Glomerular endothelial cell (primary cell): ENCODE results near the gene C2orf66. TPM values are rescaled to one million over a fixed set of nuclear protein-coding genes. Genes with fewer than 3 reads are reported as not detected.

ENCODE experiments used
- DNase-seq: peaks from one replicate; pipeline ENCODE4 v3.0.0-alpha.2; 2011; ENCODE audit warnings: low read depth, low spot score; ENCODE audit errors: extremely low read depth
- total RNA-seq: library from RNA; depleted of rRNA; stranded (reverse); fragments of >200 nt; gene quantifications from 2 replicates; pipeline ENCODE4 v1.2.3, GENCODE V29; 2015

Gene C2orf66
- total RNA-seq: 0.39 and 1.1 TPM in 2 replicates

- DNase-seq: no peak
These were observed at the start of gene C2orf66 for GRCh38 chr2:196809260-196809659. Gene C2orf66, minus strand, starts transcription at chr2:196809355. Its CDS starts 19 bp downstream, at chr2:196809336.

DNA sequence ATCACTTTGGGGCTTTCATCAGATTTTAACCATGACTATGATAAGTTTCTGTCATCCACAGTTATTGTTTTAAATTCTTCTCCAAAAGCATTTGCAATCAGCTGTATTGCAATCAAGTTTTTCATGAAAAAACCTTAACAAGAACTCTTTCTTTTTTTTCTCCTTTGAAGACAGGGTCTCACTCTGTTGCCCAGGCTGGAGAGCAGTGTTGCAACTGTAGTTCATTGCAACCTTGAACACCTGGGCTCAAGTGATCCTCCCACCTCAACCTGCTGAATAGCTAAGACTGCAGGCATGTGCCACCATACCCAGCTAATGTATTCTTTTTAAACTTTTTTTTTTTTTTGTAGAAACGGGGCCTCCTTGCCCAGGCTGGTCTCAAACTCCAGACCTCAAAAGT is 45.5 kb upstream of the C2orf66 start:
- DNase-seq: no peak

GRCh38 chr2:196853301-196854087 is 44.3 kb upstream of the C2orf66 start:
- DNase-seq: no peak

DNA sequence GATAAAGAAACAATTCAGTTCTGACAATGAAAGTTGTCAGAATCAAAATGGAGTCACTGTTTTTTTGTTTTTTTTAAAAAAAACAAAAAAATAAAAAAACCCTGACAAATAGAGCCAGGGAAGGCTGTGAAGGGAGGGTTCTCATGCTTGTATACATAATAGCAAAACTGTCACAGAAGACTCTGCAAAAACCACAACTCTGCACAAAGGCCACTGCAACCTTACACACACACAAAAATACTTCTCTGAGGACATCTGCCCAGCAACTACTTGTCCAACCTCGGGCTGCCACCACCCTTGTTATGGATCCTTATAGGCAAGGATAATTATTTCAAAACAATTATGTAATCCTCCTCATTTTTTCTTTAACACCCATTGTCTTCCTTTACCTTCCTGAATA is 41.9 kb upstream of the C2orf66 start:
- no peak for DNase-seq

DNA sequence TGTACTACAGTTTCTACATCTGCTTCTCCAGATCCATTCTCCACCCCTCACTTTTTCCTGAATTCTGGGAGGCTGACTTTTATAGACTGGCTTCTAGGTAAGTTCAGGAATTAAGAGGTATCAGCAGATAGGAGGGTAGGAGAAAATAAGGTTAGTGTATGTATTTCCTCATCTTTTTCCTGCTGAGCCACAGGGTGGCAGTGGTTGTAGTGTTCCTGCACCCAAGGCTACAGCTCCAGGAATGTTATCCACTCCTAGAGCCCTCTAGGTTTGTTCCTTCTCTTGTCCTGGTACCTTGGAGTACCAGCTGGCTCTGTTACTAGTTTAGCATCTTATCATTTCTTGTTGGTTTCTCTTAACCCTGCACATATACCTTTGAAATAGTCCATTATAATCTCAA is 40.7 kb upstream of the C2orf66 start:
- DNase-seq: no peak

DNA sequence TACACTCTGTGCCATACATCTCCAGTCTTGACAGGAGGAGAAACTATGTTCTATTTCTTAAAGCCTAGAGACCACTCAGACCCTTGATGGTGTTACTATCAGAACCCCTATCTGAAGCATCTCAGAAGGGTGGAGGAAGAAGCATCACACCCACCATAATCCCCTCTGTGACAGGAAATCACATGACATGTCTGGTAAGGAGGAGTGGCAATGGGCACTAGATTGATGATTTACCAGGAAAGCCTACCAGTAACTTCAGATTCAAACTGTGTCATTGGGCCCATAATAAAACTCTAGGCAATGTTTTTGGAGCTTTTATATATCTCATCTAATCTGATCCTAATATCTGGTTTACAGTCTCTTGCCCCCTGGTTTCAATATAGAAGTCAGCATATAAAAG is 37.1 kb upstream of the C2orf66 start:
- DNase-seq: no peak

DNA sequence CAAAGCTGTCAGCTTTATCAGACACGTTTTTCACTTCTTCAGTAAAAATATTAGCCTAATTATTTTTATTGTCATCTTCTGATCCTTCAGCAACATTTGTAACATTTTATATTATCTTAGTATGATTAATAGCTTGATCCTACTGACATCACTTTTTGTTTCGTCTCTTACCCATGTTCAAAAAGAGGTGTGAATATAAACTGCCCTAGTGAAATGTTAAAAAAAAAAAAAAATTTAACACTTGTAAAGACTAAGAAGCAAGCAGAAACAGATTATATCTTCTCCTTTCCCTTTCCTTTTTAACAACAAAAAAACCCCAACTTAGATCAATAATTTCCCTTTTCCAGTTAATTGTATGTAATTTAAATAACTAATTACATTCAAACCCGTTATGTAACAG is 36.2 kb upstream of the C2orf66 start:
- DNase-seq: no peak

- DNase-seq: no peak
These were observed 31.0 kb upstream of the C2orf66 start for GRCh38 chr2:196840171-196840570.

DNA sequence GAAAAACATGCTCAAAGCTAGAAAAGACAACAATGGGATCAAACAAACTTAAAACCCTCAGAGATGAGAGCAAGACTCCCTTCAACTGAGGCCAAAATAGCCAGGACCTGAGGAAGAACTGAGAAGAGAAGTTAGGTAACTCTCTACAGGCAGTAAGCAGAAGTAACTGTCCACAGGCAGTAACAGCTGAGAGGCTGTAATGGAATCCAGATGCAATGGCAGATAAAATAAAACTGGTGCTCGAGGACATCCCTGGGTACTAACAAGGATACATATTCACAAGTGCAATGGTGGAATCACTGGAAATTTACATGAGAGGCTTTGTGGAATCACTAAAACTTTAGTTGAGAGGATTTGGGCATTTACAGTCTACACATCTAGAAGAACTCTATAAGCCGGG is 30.4 kb upstream of the C2orf66 start:
- DNase-seq: no peak

- DNase-seq: no peak
These were observed 27.3 kb upstream of the C2orf66 start for GRCh38 chr2:196836440-196836839.

DNA sequence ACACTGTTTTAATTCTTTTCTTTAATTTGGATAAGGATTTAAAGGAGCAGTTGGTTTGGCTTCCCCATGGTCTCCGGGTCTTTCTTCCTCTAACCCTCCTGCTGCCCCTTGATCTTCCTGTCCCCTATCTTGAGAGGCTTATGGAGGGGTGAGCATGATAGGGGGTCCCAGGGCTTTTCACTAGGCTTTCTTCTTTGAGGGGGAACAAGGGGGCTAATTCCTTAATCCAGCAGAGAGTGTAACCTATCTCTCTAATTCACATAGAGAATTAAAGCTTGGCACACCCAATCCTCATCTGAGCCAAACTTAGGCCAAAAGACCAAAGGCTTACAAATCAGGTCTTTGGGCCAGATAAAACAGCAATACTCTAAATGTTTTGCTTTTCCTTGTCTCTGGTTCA is 21.5 kb upstream of the C2orf66 start:
- no peak for DNase-seq

GRCh38 chr2:196827356-196827755 is 18.2 kb upstream of the C2orf66 start:
- no peak for DNase-seq

DNA sequence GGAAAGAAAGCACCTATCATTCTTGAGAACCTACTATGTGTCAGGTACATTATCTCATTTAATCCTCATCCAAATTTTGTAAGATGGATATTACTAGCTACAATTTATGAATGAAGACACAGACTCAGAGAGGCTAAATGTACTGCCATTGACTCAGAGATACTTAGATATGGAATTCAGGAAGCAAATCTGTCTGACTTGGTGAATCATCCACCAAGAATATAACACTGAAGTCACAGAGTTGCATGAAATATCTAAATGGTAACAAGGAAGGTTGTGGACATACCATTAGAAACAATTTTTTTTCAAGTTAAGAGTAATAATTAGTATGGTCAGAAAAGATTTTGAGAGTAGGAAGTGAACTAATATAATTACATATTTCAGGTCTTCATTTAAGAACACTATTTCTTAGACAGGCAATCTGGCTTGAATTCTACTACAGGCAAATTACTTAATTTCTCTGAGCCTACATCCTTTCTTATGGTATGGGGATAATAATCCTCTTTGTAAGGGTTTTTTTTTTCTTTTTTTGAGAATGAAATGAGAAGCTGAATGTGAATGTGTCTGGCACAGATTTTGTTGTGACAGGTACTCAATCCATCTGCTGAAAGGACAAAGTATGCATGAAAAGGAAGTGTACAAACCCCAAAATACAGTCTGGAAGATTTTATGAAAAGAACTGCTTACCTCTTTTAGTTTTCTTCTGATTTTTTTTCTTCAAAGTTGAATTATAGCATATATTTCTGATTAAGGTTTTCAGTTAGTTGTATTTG is 14.8 kb upstream of the C2orf66 start:
- peak; percentile 16 for DNase-seq

DNA sequence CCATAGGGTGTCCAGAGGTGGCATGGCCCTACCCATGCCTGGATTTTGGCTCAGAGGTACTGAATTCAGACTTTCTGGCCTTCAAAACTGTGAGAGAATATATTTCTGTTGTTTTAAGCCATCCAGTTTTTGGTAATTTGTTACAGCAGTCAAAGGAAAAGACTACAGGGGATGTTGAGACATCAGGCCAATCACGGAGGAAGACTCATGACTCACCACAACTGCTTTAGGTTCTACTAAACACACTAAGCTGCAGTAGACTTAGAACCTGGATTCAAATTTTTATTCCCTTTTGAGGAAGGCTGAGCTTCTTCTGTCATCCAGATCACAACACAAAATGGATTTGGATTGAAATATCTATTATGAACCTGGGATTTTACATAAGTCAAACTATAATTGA is 12.0 kb upstream of the C2orf66 start:
- no peak for DNase-seq

DNA sequence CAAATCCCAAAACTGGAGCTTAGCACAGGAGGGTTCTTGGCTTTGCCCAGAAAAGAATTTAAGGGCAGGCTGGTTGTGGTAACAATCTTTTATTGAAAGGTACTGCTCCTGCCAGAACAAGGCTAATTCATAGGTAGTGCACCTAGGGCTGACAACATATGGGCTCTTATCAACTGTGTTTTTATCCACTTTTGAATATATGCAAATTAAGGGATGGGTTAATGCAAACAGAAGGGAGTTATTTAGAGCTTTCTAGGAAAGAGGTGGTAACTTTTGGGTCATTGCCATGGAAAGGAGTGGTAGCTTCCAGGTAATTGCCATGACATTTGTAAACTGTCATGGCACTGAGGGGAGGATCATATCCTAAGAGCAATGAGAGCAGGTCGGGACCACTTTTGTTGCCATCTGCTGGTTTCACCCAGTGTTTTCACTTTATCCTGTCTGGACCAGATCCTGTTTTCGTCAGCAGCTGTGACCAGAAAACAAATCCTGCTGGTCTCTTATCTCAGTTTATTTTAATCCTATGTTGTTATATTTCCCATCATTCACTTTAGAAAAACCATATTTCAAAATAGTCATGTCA is 981 bp downstream of the C2orf66 start:
- DNase-seq: no peak

- DNase-seq: no peak
These were observed 4.8 kb downstream of the C2orf66 start for GRCh38 chr2:196804381-196804780.

DNA sequence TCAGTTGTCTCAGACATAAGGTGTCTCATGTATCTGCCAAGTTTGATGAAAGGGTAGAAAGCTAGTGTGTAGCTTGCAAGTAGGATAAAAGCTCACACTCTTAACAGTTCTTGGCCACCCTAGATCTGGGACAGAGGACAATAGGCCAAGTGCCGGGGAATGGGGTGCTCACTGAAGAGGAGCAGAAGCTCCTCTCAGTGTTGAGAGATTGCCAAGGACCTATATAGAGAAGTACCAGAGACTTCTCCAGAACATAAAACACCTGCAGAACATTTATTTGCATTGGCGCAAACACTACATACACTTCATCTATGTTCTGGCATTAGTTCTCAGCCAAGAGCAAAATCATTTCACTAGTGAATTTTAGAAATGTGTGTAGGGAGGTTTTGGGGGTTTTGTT is 6.8 kb downstream of the C2orf66 start:
- no peak for DNase-seq

DNA sequence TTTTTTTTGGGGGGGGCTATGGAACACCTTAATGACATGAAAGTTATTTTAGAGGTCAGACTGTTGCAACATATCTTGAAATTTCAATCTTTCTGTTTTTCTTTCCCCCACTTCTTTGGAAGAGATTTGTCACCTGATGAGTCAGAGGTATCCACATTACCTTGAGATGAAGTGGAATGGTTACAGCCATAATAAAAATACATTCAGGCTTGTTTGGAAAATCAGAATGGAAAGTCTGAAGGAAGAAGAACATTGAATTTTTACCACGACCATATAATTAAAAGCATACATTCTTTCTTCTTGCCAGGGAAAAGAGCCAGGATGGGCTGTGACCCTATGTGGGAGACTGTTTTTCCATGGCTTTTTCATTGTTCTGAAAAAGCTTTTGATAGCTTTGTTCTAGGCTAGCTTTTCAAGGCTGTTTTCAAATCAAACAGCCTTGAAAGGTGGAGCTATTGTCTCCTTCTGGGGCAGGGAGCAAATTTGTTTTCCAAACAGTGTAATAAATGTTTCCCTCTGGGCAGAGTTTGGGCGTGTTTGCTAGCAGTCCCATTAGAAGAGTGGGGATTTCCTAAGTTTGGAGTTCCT is 7.4 kb downstream of the C2orf66 start:
- DNase-seq: no peak

- DNase-seq: peak; percentile 2
These were observed 10.2 kb downstream of the C2orf66 start for GRCh38 chr2:196798980-196799379.

DNA sequence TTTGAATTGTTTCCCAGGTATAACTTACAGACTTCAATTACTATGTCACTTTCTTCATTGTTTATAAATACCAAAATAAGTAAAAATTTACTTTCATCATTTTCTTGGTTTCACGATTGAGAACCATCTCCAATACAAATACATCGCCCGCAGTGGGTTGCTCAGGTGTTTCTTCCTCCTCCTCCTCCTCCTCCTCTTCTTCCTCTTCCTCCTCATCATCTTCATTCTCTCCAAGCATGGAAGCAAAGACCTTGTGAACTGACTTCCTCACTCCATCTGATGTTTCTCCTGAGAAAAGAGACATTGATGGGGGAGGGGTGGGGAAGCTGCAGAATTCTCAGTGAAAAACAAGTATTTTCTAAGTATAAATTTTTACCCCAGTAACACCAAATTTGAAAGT is 16.3 kb downstream of the C2orf66 start:
- DNase-seq: no peak

DNA sequence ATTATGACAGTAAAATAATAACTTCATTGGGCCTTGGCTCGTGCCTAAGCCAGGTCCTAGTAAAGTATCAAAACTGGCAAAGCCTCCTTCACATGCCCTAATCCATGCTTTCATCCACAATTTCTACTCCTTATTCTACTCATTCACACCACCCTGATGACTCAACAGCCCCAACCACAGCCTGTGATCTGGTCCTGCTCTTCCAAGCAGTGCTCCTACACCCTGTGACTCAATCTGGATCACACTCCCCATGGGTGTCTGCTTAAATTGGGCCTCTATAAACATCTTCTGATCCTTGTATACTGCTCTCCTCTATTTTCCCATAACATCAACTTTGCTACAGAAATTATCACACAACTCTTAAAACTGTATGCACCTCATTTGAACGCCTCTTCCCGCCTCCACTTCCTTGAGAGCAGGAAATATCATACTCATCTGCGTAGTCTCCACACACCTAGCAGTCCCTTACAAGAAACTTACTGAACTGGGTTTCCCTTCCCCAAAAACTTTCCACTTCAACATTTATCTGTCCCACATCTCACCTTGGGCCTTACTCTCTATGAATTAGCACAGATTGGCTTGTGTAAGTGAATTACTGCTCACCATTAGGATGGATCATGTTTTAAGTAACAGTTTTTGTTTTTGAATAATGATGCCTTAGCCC is 25.6 kb downstream of the C2orf66 start:
- DNase-seq: no peak
